ENCODE measurements around the gene KRTAP10-4. TPM values are rescaled to one million over a fixed set of nuclear protein-coding genes. Genes with fewer than 3 reads are reported as not detected.

KRTAP10-4 gene
- total and polyA plus RNA-seq, 2 experiments from 2014 or later = not detected

GRCh38 chr21:44571296-44571695 lies 2.2 kb upstream of the KRTAP10-4 start:
- in situ Hi-C loops (cut with MboI) = no loop called here

GRCh38 chr21:44571844-44572782 lies 1.4 kb upstream of the KRTAP10-4 start:
- in situ Hi-C loops (cut with MboI) = no loop called here
- Histone ChIP-seq H3K27ac (no peak overlapping the region), H3K27me3 (replicated peaks; ENCODE audit: insufficient read depth) (peaks cover 5% of the 10 kb centered on the region), H3K36me3 (ENCODE audit: low read depth) (no peaks in the 10 kb centered on the region), H3K4me1 (ENCODE audit: insufficient read depth) (no peaks in the 10 kb centered on the region), H3K9ac (no peak overlapping the region), H3F3A (ENCODE audit: insufficient read depth) (no peaks in the 10 kb centered on the region), H3K79me2 (ENCODE audit: insufficient read depth) (no peaks in the 10 kb centered on the region), H3K4me3 (no peak overlapping the region), H3K9me3 (ENCODE audit: low read depth) (no peaks in the 10 kb centered on the region), H3K9me2 (ENCODE audit: insufficient read depth) (no peaks in the 10 kb centered on the region), H4K20me1 (ENCODE audit: insufficient read depth) (no peaks in the 10 kb centered on the region), H2AFZ (no peak overlapping the region), H3K4me2 (ENCODE audit: unreplicated experiment) (no peak overlapping the region)
- WGBS, 2 experiments (ENCODE audit: low coverage in 1 of 2, low lambda C conversion rate in 2 of 2, missing lambda C conversion rate in 2 of 2) = 62 to 64% methylated on average over 38 to 39 of the region's 40 CpGs
- TF ChIP-seq EZH2phosphoT487 (IDR thresholded peaks at IDR 0.05; ENCODE audit: insufficient read depth, low read depth) (no peak), EZH2 (IDR thresholded peaks at IDR 0.05; ENCODE audit: insufficient read depth, poor library complexity, severe bottlenecking) (no peak)
- DNase-seq = no peak

More at GRCh38 chr21:44571296-44571695, 2.2 kb upstream of the KRTAP10-4 start:
- no peak overlapping the region for H3K4me3 ChIP-seq
- H3F3A ChIP-seq (ENCODE audit: insufficient read depth) = no peaks in the 10 kb centered on the region
- TF ChIP-seq EZH2 (IDR thresholded peaks at IDR 0.05; ENCODE audit: insufficient read depth, poor library complexity, severe bottlenecking) = no peak
- H3K27ac ChIP-seq = no peak overlapping the region
- H3K9ac ChIP-seq = no peak overlapping the region
- no peaks in the 10 kb centered on the region for H3K9me3 ChIP-seq (ENCODE audit: low read depth)
- no peaks in the 10 kb centered on the region for H3K79me2 ChIP-seq (ENCODE audit: insufficient read depth)
- no peaks in the 10 kb centered on the region for H4K20me1 ChIP-seq (ENCODE audit: insufficient read depth)
- no peaks in the 10 kb centered on the region for H3K9me2 ChIP-seq (ENCODE audit: insufficient read depth)
- H2AFZ ChIP-seq = no peak overlapping the region
- H3K4me1 ChIP-seq (ENCODE audit: insufficient read depth) = no peaks in the 10 kb centered on the region
- DNase-seq = no peak
- no peaks in the 10 kb centered on the region for H3K36me3 ChIP-seq (ENCODE audit: low read depth)
- whole genome bisulfite sequencing, 2 experiments (ENCODE audit: low coverage in 1 of 2, low lambda C conversion rate in 2 of 2, missing lambda C conversion rate in 2 of 2) = 21 to 26% methylated on average over 4 of the region's 4 CpGs
- peaks cover 13% of the 10 kb centered on the region; the same call in 1 of the 2 replicates for H3K27me3 ChIP-seq (replicated peaks; ENCODE audit: insufficient read depth)
- H3K4me2 ChIP-seq (ENCODE audit: unreplicated experiment) = no peak overlapping the region

- Histone ChIP-seq H3K27me3 (replicated peaks; ENCODE audit: insufficient read depth) (peaks cover 5% of the 10 kb centered on the region; the same call in 1 of the 2 replicates), H4K20me1 (ENCODE audit: insufficient read depth) (no peaks in the 10 kb centered on the region), H3K36me3 (ENCODE audit: low read depth) (no peaks in the 10 kb centered on the region), H3K4me2 (ENCODE audit: unreplicated experiment) (no peak overlapping the region), H3F3A (ENCODE audit: insufficient read depth) (no peaks in the 10 kb centered on the region), H3K4me1 (ENCODE audit: insufficient read depth) (no peaks in the 10 kb centered on the region), H3K9me2 (ENCODE audit: insufficient read depth) (no peaks in the 10 kb centered on the region), H3K9me3 (ENCODE audit: low read depth) (no peaks in the 10 kb centered on the region), H2AFZ (no peak overlapping the region), H3K9ac (no peak overlapping the region), H3K79me2 (ENCODE audit: insufficient read depth) (no peaks in the 10 kb centered on the region), H3K27ac (no peak overlapping the region), H3K4me3 (no peak overlapping the region)
- TF ChIP-seq EZH2phosphoT487 (IDR thresholded peaks at IDR 0.05; ENCODE audit: insufficient read depth, low read depth) (no peak), EZH2 (IDR thresholded peaks at IDR 0.05; ENCODE audit: insufficient read depth, poor library complexity, severe bottlenecking) (no peak)
- in situ Hi-C loops (cut with MboI) = no loop called here
- DNase-seq = peak; percentile 44
- WGBS, 2 experiments (ENCODE audit: low coverage in 1 of 2, low lambda C conversion rate in 2 of 2, missing lambda C conversion rate in 2 of 2) = 35 to 37% methylated on average over 15 of the region's 15 CpGs
Measured at GRCh38 chr21:44572959-44573583, 458 bp upstream of the KRTAP10-4 start.

- no peak overlapping the region for H3K4me3 ChIP-seq
- TF ChIP-seq EZH2phosphoT487 (IDR thresholded peaks at IDR 0.05; ENCODE audit: insufficient read depth, low read depth) (no peak), EZH2 (IDR thresholded peaks at IDR 0.05; ENCODE audit: insufficient read depth, poor library complexity, severe bottlenecking) (no peak)
Measured at GRCh38 chr21:44574457-44575306, 1.2 kb downstream of the KRTAP10-4 start.

More at GRCh38 chr21:44574457-44575306, 1.2 kb downstream of the KRTAP10-4 start:
- Histone ChIP-seq H3K4me1 (ENCODE audit: insufficient read depth) (no peaks in the 10 kb centered on the region), H2AFZ (no peak overlapping the region), H3K27me3 (replicated peaks; ENCODE audit: insufficient read depth) (peaks cover 5% of the 10 kb centered on the region; the same call in 1 of the 2 replicates), H3K27ac (no peak overlapping the region), H3K9ac (no peak overlapping the region), H3K79me2 (ENCODE audit: insufficient read depth) (no peaks in the 10 kb centered on the region), H3K36me3 (ENCODE audit: low read depth) (no peaks in the 10 kb centered on the region), H3K4me2 (ENCODE audit: unreplicated experiment) (no peak overlapping the region), H3K9me2 (ENCODE audit: insufficient read depth) (no peaks in the 10 kb centered on the region), H3F3A (ENCODE audit: insufficient read depth) (no peaks in the 10 kb centered on the region), H4K20me1 (ENCODE audit: insufficient read depth) (no peaks in the 10 kb centered on the region), H3K9me3 (ENCODE audit: low read depth) (no peaks in the 10 kb centered on the region)
- WGBS, 2 experiments (ENCODE audit: low coverage in 1 of 2, low lambda C conversion rate in 2 of 2, missing lambda C conversion rate in 2 of 2) = 25 to 28% methylated on average over 18 to 21 of the region's 21 CpGs
- in situ Hi-C loops (cut with MboI) = loop anchor here (25.0 kb wide), 1 partner anchor 512 kb away; no protein-coding TSS in a partner anchor
- no peak for DNase-seq

All from GM23248 (cell line).